ENCODE measurements around the gene HIGD1A.

HIGD1A gene

DNA sequence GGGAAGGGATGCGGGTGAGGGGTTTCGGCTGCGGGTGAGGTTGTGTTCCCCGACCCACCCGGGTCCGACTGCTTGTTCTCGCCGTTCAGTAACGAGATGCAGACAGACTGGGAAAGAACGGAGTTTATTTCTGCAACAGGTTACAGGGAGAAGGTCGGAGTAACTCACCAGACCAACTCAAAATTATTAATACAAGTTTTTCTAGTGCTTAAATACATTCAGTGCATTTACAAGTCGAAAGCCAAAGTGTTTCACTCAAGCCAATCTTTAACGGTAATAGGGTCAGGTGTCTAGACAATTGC is 492 bp upstream of the HIGD1A start:
- Histone ChIP-seq H3F3A (ENCODE audit: control insufficient read depth, insufficient read depth) (no peaks in the 10 kb centered on the region), H3K4me2 (ENCODE audit: low read length) (peak overlapping the region; percentile 79), H3K27ac (ENCODE audit: low read depth, low read length) (no peak overlapping the region), H3K27me3 (ENCODE audit: control insufficient read depth, low read length) (peaks cover 17% of the 10 kb centered on the region), H3K9me2 (replicated peaks; ENCODE audit: control insufficient read depth, low read length) (no peaks in the 10 kb centered on the region), H3K36me3 (ENCODE audit: control insufficient read depth, low read length) (peaks cover 21% of the 10 kb centered on the region), H3K4me3 (ENCODE audit: low read length) (peak overlapping the region; percentile 95), H3K9me3 (ENCODE audit: control insufficient read depth, insufficient read depth, low read length) (no peaks in the 10 kb centered on the region), H4K20me1 (ENCODE audit: control insufficient read depth, insufficient read depth, low read depth, low read length) (peaks cover 18% of the 10 kb centered on the region; the same call in 1 of the 2 replicates), H3K4me1 (ENCODE audit: control insufficient read depth, low read length) (peaks cover 33% of the 10 kb centered on the region), H3K79me2 (ENCODE audit: control insufficient read depth, low read length) (peaks cover 44% of the 10 kb centered on the region)
- TF ChIP-seq, protein P1, sequence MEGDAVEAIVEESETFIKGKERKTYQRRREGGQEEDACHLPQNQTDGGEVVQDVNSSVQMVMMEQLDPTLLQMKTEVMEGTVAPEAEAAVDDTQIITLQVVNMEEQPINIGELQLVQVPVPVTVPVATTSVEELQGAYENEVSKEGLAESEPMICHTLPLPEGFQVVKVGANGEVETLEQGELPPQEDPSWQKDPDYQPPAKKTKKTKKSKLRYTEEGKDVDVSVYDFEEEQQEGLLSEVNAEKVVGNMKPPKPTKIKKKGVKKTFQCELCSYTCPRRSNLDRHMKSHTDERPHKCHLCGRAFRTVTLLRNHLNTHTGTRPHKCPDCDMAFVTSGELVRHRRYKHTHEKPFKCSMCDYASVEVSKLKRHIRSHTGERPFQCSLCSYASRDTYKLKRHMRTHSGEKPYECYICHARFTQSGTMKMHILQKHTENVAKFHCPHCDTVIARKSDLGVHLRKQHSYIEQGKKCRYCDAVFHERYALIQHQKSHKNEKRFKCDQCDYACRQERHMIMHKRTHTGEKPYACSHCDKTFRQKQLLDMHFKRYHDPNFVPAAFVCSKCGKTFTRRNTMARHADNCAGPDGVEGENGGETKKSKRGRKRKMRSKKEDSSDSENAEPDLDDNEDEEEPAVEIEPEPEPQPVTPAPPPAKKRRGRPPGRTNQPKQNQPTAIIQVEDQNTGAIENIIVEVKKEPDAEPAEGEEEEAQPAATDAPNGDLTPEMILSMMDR (IDR thresholded peaks at IDR 0.05; ENCODE audit: low read depth, low read length, poor library complexity, severe bottlenecking): no peak
- TF ChIP-seq EZH2phosphoT487 (IDR thresholded peaks at IDR 0.05; ENCODE audit: borderline replicate concordance, low read length): no peak

DNA sequence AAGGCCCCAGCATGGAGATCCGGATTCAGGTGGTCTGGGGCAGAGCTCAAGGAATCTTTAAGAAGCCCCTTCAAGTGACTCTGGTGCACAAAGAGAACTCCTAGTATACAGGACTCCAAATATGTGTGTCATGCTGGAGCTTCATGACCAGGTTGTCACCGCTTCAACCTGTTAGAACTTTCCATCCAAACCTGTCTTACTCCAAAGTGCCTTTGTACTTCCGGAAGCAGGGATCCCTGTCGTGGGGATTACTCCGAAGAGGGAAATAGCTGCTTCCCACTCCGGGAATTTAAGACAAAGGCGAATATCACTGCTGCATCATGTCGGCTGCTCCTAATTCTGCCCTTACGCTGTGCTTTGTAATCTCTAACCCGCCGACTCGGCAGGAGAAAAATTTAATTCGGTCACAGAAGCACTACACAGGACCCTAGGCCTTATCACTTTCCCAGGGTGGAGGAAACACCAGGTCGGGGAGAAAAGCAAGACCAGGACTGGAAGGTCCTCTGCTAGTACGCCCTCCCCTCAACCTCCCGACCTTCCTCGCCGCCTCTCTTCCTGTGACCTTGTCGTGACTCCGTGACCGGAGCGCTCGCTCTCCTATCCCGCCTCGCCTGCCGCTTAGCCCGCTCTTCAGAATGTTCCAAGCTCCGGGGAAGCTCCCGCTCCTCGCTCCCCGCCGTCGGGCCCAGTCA is 730 bp downstream of the HIGD1A start:
- H3K36me3 ChIP-seq (ENCODE audit: control insufficient read depth, low read length): peaks cover 23% of the 10 kb centered on the region
- H4K20me1 ChIP-seq (ENCODE audit: control insufficient read depth, insufficient read depth, low read depth, low read length): peaks cover 18% of the 10 kb centered on the region; the same call in 1 of the 2 replicates
- H3K9me3 ChIP-seq (ENCODE audit: control insufficient read depth, insufficient read depth, low read length): no peaks in the 10 kb centered on the region
- H3K79me2 ChIP-seq (ENCODE audit: control insufficient read depth, low read length): peaks cover 52% of the 10 kb centered on the region
- TF ChIP-seq, protein P1 (IDR thresholded peaks at IDR 0.05; ENCODE audit: low read depth, low read length, poor library complexity, severe bottlenecking): no peak
- no peak for TF ChIP-seq EZH2phosphoT487 (IDR thresholded peaks at IDR 0.05; ENCODE audit: borderline replicate concordance, low read length)
- H3K9me2 ChIP-seq (replicated peaks; ENCODE audit: control insufficient read depth, low read length): no peaks in the 10 kb centered on the region
- peaks cover 17% of the 10 kb centered on the region for H3K27me3 ChIP-seq (ENCODE audit: control insufficient read depth, low read length)
- peak overlapping the region; percentile 79 for H3K4me2 ChIP-seq (ENCODE audit: low read length)
- H3K4me1 ChIP-seq (ENCODE audit: control insufficient read depth, low read length): peaks cover 33% of the 10 kb centered on the region
- peak overlapping the region; percentile 51 for H3K27ac ChIP-seq (ENCODE audit: low read depth, low read length)
- H3F3A ChIP-seq (ENCODE audit: control insufficient read depth, insufficient read depth): no peaks in the 10 kb centered on the region
- H3K4me3 ChIP-seq (ENCODE audit: low read length): peak overlapping the region; percentile 95

DNA sequence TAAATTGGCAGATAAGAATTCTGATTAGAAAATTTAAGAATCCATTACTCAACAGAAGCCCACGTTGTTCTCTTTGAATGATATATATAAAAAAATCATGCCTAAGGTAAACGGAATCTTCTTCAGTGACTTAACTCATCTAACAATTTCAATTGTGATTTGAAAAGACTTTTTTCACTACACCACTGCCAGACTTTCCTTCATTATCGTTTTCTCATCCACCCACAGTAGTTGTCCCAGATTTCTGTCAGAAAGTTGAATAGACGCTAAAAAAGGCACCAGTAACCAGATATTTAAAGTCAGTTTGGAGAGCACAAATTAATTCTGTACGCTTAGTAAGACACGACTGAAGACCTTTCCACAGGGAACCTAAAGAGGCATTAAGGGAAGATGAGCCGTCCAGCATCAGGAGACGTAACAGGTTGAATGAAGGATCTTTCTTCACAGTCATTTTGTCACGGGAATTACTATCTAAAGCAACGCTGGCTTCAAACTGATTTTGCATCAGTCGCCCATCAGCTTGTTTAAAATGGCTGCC is 1.3 kb downstream of the HIGD1A start:
- no peak overlapping the region for H3K27ac ChIP-seq (ENCODE audit: low read depth, low read length)
- TF ChIP-seq, protein P1 (IDR thresholded peaks at IDR 0.05; ENCODE audit: low read depth, low read length, poor library complexity, severe bottlenecking): no peak
- TF ChIP-seq EZH2phosphoT487 (IDR thresholded peaks at IDR 0.05; ENCODE audit: borderline replicate concordance, low read length): no peak
- no peaks in the 10 kb centered on the region for H3F3A ChIP-seq (ENCODE audit: control insufficient read depth, insufficient read depth)
- H3K4me1 ChIP-seq (ENCODE audit: control insufficient read depth, low read length): peaks cover 33% of the 10 kb centered on the region
- H3K4me3 ChIP-seq (ENCODE audit: low read length): peak overlapping the region; percentile 95
- no peaks in the 10 kb centered on the region for H3K9me2 ChIP-seq (replicated peaks; ENCODE audit: control insufficient read depth, low read length)
- H3K4me2 ChIP-seq (ENCODE audit: low read length): peak overlapping the region; percentile 79
- H3K36me3 ChIP-seq (ENCODE audit: control insufficient read depth, low read length): peaks cover 23% of the 10 kb centered on the region
- peaks cover 18% of the 10 kb centered on the region; the same call in 1 of the 2 replicates for H4K20me1 ChIP-seq (ENCODE audit: control insufficient read depth, insufficient read depth, low read depth, low read length)
- H3K27me3 ChIP-seq (ENCODE audit: control insufficient read depth, low read length): peaks cover 14% of the 10 kb centered on the region
- H3K79me2 ChIP-seq (ENCODE audit: control insufficient read depth, low read length): peaks cover 52% of the 10 kb centered on the region
- H3K9me3 ChIP-seq (ENCODE audit: control insufficient read depth, insufficient read depth, low read length): no peaks in the 10 kb centered on the region
